C1 segment of cervical spinal cord (tissue), 14 donors: ENCODE measurements around the gene TMEM41B.
"Not testable (repeated sequence)": the region's sequence is repeated elsewhere in the genome, so short reads cannot be mapped to it uniquely, and the experiment has no call there.

ENCODE experiments used
- DNase-seq, 14 donors: peaks; one replicate each; lab custom pipeline; 2025; lab: John Stamatoyannopoulos, UW

Gene TMEM41B, protein sequence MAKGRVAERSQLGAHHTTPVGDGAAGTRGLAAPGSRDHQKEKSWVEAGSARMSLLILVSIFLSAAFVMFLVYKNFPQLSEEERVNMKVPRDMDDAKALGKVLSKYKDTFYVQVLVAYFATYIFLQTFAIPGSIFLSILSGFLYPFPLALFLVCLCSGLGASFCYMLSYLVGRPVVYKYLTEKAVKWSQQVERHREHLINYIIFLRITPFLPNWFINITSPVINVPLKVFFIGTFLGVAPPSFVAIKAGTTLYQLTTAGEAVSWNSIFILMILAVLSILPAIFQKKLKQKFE

DNA sequence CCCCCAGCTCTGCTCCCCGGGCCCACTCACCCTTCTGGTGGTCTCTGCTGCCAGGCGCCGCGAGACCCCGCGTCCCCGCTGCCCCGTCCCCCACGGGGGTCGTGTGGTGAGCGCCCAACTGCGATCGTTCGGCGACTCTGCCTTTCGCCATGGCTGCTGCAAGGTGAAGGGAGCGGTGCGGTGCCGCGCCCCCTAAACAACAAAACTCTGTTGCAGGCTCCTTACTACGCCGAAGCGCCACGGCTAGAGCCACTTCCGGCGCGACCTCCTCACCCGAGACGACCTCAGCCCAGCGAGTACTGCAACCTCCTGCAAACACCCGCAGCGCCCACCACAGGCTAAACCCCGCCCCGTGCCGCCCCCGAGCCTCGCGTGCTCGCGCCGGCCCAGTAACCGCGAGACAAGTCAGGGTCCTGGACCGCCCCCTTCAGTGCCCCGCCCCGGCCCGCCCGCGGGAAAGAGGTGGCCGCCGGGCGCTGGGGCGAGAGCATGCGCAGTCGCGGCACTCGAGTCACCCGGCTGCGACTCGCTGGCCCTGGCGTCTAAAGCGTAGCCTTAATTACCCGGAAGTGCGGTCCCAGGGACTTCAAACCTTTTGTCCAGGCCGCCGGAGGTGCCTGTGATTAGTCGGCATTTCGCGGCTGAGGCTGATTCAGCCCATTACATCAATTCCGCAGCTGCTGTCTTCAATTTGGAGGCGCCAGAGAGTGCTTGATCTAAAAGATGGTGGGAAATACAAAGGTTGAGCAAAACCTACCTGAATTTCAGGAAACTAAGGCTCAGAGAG, at the start of gene TMEM41B:
Gene TMEM41B, minus strand, starts transcription at position 303 of the 787 bp plus-strand sequence. Its CDS starts 152 bp downstream, at position 151.
- DNase-seq = peak; percentile 70 to 99 (median 96)

DNA sequence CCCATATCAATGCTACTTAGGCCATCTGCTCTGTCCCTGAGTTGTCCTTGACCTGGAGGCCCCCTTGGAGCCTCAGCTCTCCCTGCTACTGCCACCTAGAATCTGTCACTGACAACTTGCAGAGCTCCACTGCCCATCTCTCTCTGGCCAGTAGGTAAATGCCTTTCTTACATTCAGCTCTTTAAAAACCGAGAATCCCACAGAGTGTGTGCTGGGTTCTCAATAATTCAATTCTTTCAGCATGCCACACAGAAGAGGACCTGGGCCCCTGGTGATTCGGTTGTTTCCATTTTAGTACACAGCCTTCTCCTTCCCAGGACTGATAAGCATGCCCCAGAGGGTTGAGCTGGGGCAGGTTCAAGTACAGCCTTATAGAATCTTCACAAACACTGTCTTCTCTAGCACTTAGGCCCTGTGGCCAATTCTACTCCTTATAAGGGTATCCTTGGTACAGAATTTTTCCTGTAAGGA, 48.0 kb upstream of the TMEM41B start:
- DNase-seq = no peak

- not testable (repeated sequence) for DNase-seq
These were observed 46.6 kb upstream of the TMEM41B start for GRCh38 chr11:9360862-9361622.

DNA sequence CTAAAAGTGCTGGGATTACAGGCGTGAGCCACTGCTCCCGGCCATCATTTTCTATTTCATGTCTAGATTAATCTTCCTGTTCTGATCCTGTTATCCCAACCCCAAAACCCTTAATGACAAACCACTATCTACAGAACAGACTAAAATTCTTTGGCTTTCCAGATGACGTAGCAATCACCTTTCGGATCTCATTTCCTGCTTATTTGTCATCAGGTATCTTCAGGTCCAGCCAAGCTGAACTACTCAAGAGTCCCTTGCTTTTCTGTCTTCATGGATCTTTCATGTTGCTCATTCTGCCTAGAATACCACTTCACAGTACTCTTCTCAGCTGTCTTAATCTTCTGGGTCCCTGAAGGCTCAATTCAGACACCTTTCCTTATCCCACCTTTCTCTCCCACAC, 42.6 kb upstream of the TMEM41B start:
- DNase-seq = no peak

DNA sequence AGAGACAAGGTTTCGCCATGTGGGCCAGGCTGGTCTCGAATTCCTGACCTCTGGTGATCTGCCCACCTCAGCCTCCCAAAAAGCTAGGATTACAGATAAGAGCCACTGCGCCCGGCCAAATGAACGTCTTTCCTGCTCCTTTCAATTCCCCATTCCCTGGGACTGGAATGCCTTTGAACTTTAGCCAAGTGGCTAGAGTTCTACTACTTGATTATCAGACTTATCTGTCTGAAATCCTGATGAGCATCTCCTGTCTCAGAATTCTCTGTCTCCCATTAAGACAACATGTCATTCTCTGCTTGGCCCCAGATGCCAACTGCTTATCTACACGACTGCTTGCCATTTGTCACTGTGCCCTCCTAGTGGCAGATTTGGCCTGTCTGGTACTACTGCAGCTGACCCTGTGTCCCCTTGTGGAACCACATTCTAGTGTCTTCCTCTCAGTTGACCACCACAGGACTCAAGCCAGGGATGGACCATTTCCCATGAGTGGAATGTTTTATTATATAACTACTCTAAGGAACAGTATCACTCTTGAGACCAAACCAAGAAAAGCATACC, 37.0 kb upstream of the TMEM41B start:
- no peak for DNase-seq

- not testable (repeated sequence) for DNase-seq
These were observed 33.4 kb upstream of the TMEM41B start for GRCh38 chr11:9347779-9348178.

GRCh38 chr11:9347100-9347499, 32.7 kb upstream of the TMEM41B start:
- DNase-seq = no peak

DNA sequence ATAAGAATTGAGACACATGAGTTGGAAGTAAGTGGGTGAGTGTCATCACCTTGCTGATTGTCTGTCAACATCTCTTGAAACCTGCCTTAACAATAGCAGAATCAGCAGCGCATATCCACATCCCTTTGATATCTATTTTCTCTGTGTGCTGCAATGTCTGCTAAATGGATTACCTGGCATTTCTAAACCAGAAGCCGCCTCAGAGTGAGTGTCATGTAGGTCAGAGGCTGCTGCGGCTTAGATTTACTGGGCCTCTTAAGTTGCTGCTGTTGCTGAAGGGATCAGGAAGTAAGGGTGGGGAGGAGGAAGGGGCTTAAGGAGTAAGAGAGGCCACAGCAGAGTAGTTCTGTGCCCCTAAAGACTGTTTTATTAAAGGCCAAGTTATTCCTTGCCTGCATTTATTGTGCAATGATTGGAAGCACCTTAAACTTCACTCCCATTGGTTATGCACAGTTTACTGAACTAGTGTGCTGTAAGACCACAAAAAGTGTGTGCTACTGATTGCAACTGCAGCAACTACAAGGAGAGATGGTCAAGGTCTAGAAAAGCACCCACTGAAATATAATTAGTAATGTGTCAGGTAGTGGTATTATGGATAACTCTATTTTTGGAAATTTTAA, 29.8 kb upstream of the TMEM41B start:
- DNase-seq = no peak

GRCh38 chr11:9341638-9342178, 27.3 kb upstream of the TMEM41B start:
- DNase-seq = no peak

GRCh38 chr11:9332655-9333054, 18.3 kb upstream of the TMEM41B start:
- DNase-seq = no peak

GRCh38 chr11:9330387-9331384, 16.3 kb upstream of the TMEM41B start:
- DNase-seq = no peak

DNA sequence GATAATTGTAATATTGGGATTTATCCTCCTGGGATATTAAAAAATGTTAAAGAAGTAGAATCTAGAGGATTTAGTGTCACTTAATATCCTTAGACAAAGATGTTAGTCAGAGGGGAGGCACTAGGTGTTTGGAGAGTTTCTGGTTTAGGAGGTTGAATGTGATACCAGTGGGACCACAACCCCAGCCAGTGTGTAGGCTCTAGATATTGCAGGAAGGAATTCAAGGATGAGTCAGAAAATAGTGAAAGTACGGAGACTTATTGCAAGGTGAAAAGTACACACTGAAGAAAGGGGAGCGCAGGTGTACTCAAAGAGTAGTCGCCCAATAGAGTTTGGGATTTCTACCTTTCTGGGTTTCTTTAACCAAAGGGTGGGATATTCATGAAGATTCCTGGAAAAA, 5.7 kb upstream of the TMEM41B start:
- no peak for DNase-seq

DNA sequence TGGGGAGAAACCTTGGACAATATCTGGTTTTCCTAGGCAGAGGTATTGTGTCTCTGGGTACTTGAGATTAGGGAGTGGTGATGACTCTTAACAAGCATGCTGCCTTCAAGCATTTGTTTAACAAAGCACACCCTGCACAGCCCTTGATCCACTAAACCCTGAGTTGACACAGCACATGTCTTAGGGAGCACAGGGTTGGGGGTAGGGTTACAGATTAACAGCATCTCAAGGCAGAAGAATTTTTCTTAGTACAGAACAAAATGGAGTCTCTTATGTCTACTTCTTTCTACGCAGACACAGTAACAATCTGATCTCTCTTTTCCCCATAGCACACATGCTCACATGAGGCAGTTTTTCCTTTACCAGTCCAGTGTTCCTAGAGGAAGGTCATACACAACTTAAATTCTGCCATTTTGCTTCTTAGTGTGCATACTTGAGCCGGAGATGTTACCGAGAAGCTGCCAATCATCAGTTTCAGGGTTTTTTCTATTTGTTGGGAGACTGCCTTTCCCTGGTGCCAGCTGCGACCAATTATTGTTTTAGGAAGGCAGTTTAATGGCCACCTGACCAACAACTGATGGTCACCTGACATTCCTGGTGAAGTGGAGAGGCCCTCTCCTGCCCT, 5.1 kb upstream of the TMEM41B start:
- not testable (repeated sequence) for DNase-seq

DNA sequence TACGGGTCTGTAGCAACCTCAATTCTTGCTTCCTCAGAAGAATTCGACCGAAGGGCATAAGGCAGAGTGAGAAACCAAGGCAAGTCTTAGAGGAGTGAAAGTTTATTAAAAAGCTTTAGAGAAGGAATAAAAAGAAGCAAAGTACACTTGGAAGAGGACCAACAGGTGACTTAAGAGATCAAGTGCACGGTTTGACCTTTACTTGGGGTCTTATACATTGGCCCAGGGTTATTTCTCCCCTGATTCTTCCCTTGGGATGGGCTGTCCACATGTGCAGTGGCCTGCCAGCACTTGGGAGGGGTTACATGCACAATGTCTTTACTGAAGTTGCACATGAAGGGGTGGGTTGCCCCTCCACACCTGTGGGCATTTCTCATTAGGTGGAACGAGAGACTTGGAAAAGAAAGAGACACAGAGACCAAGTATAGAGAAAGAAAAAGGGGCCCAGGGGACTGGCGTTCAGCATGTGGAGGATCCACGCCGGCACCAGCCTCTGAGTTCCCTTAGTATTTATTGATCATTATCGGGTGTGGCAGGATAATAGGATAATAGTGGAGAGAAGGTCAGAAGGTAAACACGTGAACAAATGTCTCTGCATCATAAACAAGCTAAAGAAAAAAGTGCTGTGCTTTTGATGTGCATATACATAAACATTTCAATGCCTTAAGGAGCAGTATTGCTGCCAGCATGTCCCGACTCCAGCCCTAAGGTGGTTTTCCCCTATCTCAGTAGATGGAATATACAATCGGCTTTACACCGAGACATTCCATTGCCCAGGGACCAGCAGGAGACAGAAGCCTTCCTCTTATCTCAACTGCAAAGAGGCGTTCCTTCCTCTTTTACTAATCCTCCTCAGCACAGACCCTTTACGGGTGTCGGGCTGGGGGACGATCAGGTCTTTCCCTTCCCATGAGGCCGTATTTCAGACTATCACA, 4.3 kb upstream of the TMEM41B start:
- not testable (repeated sequence) for DNase-seq

GRCh38 chr11:9316334-9316733, 1.9 kb upstream of the TMEM41B start:
- DNase-seq = no peak

GRCh38 chr11:9315078-9315688, 790 bp upstream of the TMEM41B start:
- DNase-seq = peak in 1 of 14 donors; percentile 41

- DNase-seq = peak in 4 of 14 donors; percentile 29 to 59 (median 42)
These were observed 624 bp downstream of the TMEM41B start for GRCh38 chr11:9313648-9314290.
